HL-60 (cell line): ENCODE data around the gene FIG4.

Experiments
- GABPA ChIP-seq: IDR thresholded peaks from 2 replicates; pipeline ENCODE4 v1.6.1; 2012; ENCODE audit warnings: low read depth
- SPI1 ChIP-seq: IDR thresholded peaks from 2 replicates; pipeline ENCODE4 v1.6.1; 2012; ENCODE audit warnings: low read depth, mild to moderate bottlenecking, borderline replicate concordance
- TF ChIP-seq, protein P1 (sequence below): IDR thresholded peaks from one replicate; pipeline ENCODE4 v1.5.1; 2011; ENCODE audit warnings: low read length, control low read depth, inconsistent platforms; ENCODE audit not compliant: insufficient read depth
- TF ChIP-seq, protein P2 (sequence below): IDR thresholded peaks from 2 replicates; pipeline ENCODE4 v1.6.1; 2012; ENCODE audit warnings: low read depth; ENCODE audit not compliant: insufficient replicate concordance

DNA sequence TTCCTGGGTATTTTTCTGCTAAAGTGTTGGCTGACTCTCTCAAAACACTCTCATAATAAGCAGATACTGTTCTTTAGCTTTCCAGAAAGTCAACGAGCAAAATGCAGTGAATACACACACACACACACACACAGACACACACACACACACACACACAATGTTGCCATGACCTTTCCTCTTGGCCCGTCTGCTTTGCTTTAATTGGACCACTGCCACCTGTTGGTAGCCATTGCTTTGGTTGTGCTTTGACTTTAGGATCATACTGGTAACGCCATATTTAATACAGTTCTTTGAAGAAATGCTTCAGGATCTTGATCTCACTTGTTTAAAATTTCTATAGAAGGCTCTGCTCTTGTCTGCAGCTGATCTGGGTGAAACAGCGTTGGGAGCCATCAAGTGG, 4.4 kb downstream of the FIG4 start:
- TF ChIP-seq, protein P1, sequence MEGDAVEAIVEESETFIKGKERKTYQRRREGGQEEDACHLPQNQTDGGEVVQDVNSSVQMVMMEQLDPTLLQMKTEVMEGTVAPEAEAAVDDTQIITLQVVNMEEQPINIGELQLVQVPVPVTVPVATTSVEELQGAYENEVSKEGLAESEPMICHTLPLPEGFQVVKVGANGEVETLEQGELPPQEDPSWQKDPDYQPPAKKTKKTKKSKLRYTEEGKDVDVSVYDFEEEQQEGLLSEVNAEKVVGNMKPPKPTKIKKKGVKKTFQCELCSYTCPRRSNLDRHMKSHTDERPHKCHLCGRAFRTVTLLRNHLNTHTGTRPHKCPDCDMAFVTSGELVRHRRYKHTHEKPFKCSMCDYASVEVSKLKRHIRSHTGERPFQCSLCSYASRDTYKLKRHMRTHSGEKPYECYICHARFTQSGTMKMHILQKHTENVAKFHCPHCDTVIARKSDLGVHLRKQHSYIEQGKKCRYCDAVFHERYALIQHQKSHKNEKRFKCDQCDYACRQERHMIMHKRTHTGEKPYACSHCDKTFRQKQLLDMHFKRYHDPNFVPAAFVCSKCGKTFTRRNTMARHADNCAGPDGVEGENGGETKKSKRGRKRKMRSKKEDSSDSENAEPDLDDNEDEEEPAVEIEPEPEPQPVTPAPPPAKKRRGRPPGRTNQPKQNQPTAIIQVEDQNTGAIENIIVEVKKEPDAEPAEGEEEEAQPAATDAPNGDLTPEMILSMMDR: no peak
- TF ChIP-seq SPI1: no peak
- TF ChIP-seq, protein P2, sequence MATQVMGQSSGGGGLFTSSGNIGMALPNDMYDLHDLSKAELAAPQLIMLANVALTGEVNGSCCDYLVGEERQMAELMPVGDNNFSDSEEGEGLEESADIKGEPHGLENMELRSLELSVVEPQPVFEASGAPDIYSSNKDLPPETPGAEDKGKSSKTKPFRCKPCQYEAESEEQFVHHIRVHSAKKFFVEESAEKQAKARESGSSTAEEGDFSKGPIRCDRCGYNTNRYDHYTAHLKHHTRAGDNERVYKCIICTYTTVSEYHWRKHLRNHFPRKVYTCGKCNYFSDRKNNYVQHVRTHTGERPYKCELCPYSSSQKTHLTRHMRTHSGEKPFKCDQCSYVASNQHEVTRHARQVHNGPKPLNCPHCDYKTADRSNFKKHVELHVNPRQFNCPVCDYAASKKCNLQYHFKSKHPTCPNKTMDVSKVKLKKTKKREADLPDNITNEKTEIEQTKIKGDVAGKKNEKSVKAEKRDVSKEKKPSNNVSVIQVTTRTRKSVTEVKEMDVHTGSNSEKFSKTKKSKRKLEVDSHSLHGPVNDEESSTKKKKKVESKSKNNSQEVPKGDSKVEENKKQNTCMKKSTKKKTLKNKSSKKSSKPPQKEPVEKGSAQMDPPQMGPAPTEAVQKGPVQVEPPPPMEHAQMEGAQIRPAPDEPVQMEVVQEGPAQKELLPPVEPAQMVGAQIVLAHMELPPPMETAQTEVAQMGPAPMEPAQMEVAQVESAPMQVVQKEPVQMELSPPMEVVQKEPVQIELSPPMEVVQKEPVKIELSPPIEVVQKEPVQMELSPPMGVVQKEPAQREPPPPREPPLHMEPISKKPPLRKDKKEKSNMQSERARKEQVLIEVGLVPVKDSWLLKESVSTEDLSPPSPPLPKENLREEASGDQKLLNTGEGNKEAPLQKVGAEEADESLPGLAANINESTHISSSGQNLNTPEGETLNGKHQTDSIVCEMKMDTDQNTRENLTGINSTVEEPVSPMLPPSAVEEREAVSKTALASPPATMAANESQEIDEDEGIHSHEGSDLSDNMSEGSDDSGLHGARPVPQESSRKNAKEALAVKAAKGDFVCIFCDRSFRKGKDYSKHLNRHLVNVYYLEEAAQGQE: no peak
- no peak for TF ChIP-seq GABPA
